Mesenchymal stem cell (in vitro differentiated cells and primary cell): ENCODE data around the gene CBLN3.
A peak's percentile ranks its signal among the peaks of the same experiment; 100 is the strongest.
"Not testable (repeated sequence)": the region's sequence is repeated elsewhere in the genome, so short reads cannot be mapped to it uniquely, and the experiment has no call there.

Experiments
- DNase-seq: peaks from one replicate; pipeline ENCODE4 v3.0.0-alpha.2; 2013
- H2AFZ ChIP-seq: one replicate; pipeline ENCODE4 v1.6.1; 2013; ENCODE audit warnings: low read depth, mild to moderate bottlenecking, control low read depth, inconsistent platforms, low read length, moderate library complexity
- H2AK5ac ChIP-seq: 2 replicates; pipeline ENCODE4 v1.6.1; 2013; ENCODE audit warnings: low read length, moderate library complexity, mild to moderate bottlenecking, inconsistent platforms; ENCODE audit not compliant: severe bottlenecking
- H2BK120ac ChIP-seq: one replicate; pipeline ENCODE4 v1.6.1; 2013; ENCODE audit warnings: low read depth, mild to moderate bottlenecking, inconsistent platforms, low read length, moderate library complexity
- H2BK12ac ChIP-seq, 2 experiments: one replicate each; pipeline ENCODE4 v1.6.1; 2013; ENCODE audit warnings: inconsistent platforms in 2 of 2, low read length in 2 of 2, mild to moderate bottlenecking in 2 of 2, moderate library complexity in 2 of 2, control low read depth in 1 of 2
- H2BK15ac ChIP-seq: one replicate; pipeline ENCODE4 v1.6.1; 2013; ENCODE audit warnings: mild to moderate bottlenecking, low read depth, inconsistent platforms; ENCODE audit not compliant: poor library complexity, severe bottlenecking
- H2BK5ac ChIP-seq: 2 replicates; pipeline ENCODE4 v1.6.1; 2013; ENCODE audit warnings: low read depth, mild to moderate bottlenecking, low read length, control low read depth, inconsistent platforms; ENCODE audit not compliant: poor library complexity, severe bottlenecking
- H3K14ac ChIP-seq, 2 experiments: one replicate each; pipeline ENCODE4 v1.6.1; 2013; ENCODE audit warnings: inconsistent platforms in 2 of 2, low read length in 2 of 2, control low read depth in 1 of 2, mild to moderate bottlenecking in 1 of 2, moderate library complexity in 1 of 2
- H3K18ac ChIP-seq, 2 experiments: one replicate each; pipeline ENCODE4 v1.6.1; 2013; ENCODE audit warnings: inconsistent platforms in 2 of 2, low read length in 2 of 2, control low read depth in 1 of 2, low read depth in 1 of 2, mild to moderate bottlenecking in 1 of 2
- H3K23ac ChIP-seq, 2 experiments: one replicate each; pipeline ENCODE4 v1.6.1; 2013; ENCODE audit warnings: inconsistent platforms in 2 of 2, low read length in 2 of 2, mild to moderate bottlenecking in 2 of 2, moderate library complexity in 2 of 2, control low read depth in 1 of 2
- H3K27ac ChIP-seq: 2 replicates; pipeline ENCODE4 v1.5.1; 2013; ENCODE audit warnings: mild to moderate bottlenecking, moderate library complexity, low read length, control low read depth, inconsistent platforms; ENCODE audit not compliant: poor library complexity, severe bottlenecking
- H3K27me3 ChIP-seq, 2 experiments: 2 replicates each; pipeline versions ENCODE4 v1.6.1 to v1.7.0; 2013; ENCODE audit warnings: low read length in 2 of 2, mild to moderate bottlenecking in 2 of 2, moderate library complexity in 2 of 2, control low read depth in 1 of 2, inconsistent platforms in 1 of 2; ENCODE audit not compliant: control insufficient read depth in 1 of 2, insufficient read depth in 1 of 2
- H3K36me3 ChIP-seq, 2 experiments: 2 replicates each; pipeline versions ENCODE4 v1.6.1 to v1.7.0; 2013; ENCODE audit warnings: low read length in 2 of 2, control low read depth in 1 of 2, inconsistent platforms in 1 of 2, low read depth in 1 of 2, mild to moderate bottlenecking in 1 of 2; ENCODE audit not compliant: insufficient read depth in 2 of 2, control insufficient read depth in 1 of 2
- H3K4ac ChIP-seq, 2 experiments: one replicate each; pipeline ENCODE4 v1.6.1; 2013; ENCODE audit warnings: inconsistent platforms in 2 of 2, low read length in 2 of 2, mild to moderate bottlenecking in 2 of 2, moderate library complexity in 2 of 2, control low read depth in 1 of 2, low read depth in 1 of 2
- H3K4me1 ChIP-seq: 2 replicates; pipeline ENCODE4 v1.6.1; 2013; ENCODE audit warnings: low read depth, low read length, control low read depth; ENCODE audit not compliant: control insufficient read depth, insufficient read depth
- H3K4me2 ChIP-seq: 2 replicates; pipeline ENCODE4 v1.6.1; 2013; ENCODE audit warnings: low read length, mild to moderate bottlenecking, inconsistent platforms; ENCODE audit not compliant: poor library complexity, severe bottlenecking
- H3K4me3 ChIP-seq, 2 experiments: 2 replicates each; pipeline versions ENCODE4 v1.5.1 to v1.7.0; 2013; ENCODE audit warnings: low read length in 2 of 2, mild to moderate bottlenecking in 2 of 2, control low read depth in 1 of 2, low read depth in 1 of 2; ENCODE audit not compliant: insufficient read depth in 1 of 2
- H3K79me1 ChIP-seq: replicated peaks from 2 replicates; pipeline ENCODE4 v1.6.1; 2013; ENCODE audit warnings: mild to moderate bottlenecking, control low read depth, low read length, inconsistent platforms; ENCODE audit not compliant: poor library complexity, severe bottlenecking
- H3K9ac ChIP-seq: 2 replicates; pipeline ENCODE4 v1.7.0; 2013; ENCODE audit warnings: mild to moderate bottlenecking, low read length, moderate library complexity
- H3K9me3 ChIP-seq: 2 replicates; pipeline ENCODE4 v1.7.0; 2013; ENCODE audit warnings: mild to moderate bottlenecking, low read length; ENCODE audit not compliant: control insufficient read depth
- H4K8ac ChIP-seq: one replicate; pipeline ENCODE4 v1.6.1; 2013; ENCODE audit warnings: inconsistent platforms, mild to moderate bottlenecking, low read length, moderate library complexity
- H4K91ac ChIP-seq: one replicate; pipeline ENCODE4 v1.6.1; 2013; ENCODE audit warnings: mild to moderate bottlenecking, low read length, inconsistent platforms
- WGBS: methylation state at CpG from one replicate; pipeline ENCODE4 v1.1.7; 2013; ENCODE audit warnings: mixed read lengths; 5-methylcytosine and 5-hydroxymethylcytosine counted together

The CBLN3 gene

GRCh38 chr14:24450828-24451227 lies 21.4 kb upstream of the CBLN3 start:
- H2AK5ac ChIP-seq, H2BK5ac ChIP-seq, H3K14ac ChIP-seq, H4K91ac ChIP-seq, H3K4ac ChIP-seq, H3K4me1 ChIP-seq, H2BK15ac ChIP-seq, H3K9ac ChIP-seq, H4K8ac ChIP-seq, H2AFZ ChIP-seq, H3K23ac ChIP-seq, DNase-seq, H2BK120ac ChIP-seq, H3K4me2 ChIP-seq, H3K27ac ChIP-seq, H3K9me3 ChIP-seq, H3K27me3 ChIP-seq, H3K79me1 ChIP-seq, H3K4me3 ChIP-seq, H3K36me3 ChIP-seq, H2BK12ac ChIP-seq, H3K18ac ChIP-seq: not testable (repeated sequence)
- no CpG with 5 or more reads among the region's 2 CpGs for WGBS

GRCh38 chr14:24443053-24443665 lies 13.7 kb upstream of the CBLN3 start:
- H3K9ac ChIP-seq: peak overlapping the region; percentile 99
- no peak overlapping the region for H3K14ac ChIP-seq
- peak overlapping the region; percentile 84 for H3K4me2 ChIP-seq
- H3K27ac ChIP-seq: peak overlapping the region; percentile 88
- peak overlapping the region in 1 of 2 experiments; percentile 82 for H3K4ac ChIP-seq
- H2BK15ac ChIP-seq: no peak overlapping the region
- H3K18ac ChIP-seq: peak overlapping the region in 1 of 2 experiments; percentile 67
- H4K91ac ChIP-seq: no peak overlapping the region
- no peak overlapping the region for H4K8ac ChIP-seq
- no peak overlapping the region for H2AFZ ChIP-seq
- H3K79me1 ChIP-seq: peaks cover 22% of the 10 kb centered on the region
- H2BK12ac ChIP-seq: no peak overlapping the region
- no peak for DNase-seq
- H2BK5ac ChIP-seq: no peak overlapping the region
- no peak overlapping the region for H2BK120ac ChIP-seq
- peaks cover 12% of the 10 kb centered on the region for H3K4me1 ChIP-seq
- H2AK5ac ChIP-seq: peak overlapping the region; percentile 82
- peak overlapping the region in 1 of 2 experiments; percentile 84 for H3K4me3 ChIP-seq
- H3K27me3 ChIP-seq: no peaks in the 10 kb centered on the region
- peaks cover 22 to 37% of the 10 kb centered on the region in 2 experiments for H3K36me3 ChIP-seq
- WGBS: 8% methylated on average over 6 of the region's 7 CpGs
- H3K23ac ChIP-seq: no peak overlapping the region
- no peaks in the 10 kb centered on the region for H3K9me3 ChIP-seq

GRCh38 chr14:24442240-24443052 lies 13.0 kb upstream of the CBLN3 start, which contains the start of gene SDR39U1:
Gene SDR39U1, minus strand, starts transcription at chr14:24442776. Its CDS starts 7 bp downstream, at chr14:24442769.
- H4K91ac ChIP-seq: peak within 1 kb of the TSS; percentile 100
- H3K9me3 ChIP-seq: no peaks in the 10 kb centered on the region
- H3K4ac ChIP-seq: peak within 1 kb of the TSS; percentile 82 to 89
- H3K4me3 ChIP-seq: peak within 1 kb of the TSS; percentile 78 to 84
- H3K36me3 ChIP-seq: peaks cover 27 to 44% of the 10 kb centered on the region in 2 experiments
- H3K23ac ChIP-seq: no peak within 1 kb of the TSS
- peak within 1 kb of the TSS; percentile 97 for H2BK120ac ChIP-seq
- DNase-seq: peak; percentile 99
- under 1% methylated on average over 42 of the region's 52 CpGs for WGBS
- peak within 1 kb of the TSS in 1 of 2 experiments; percentile 77 for H3K14ac ChIP-seq
- no peak within 1 kb of the TSS for H2BK12ac ChIP-seq
- peak within 1 kb of the TSS; percentile 100 for H3K27ac ChIP-seq
- H3K9ac ChIP-seq: peak within 1 kb of the TSS; percentile 99
- peaks cover 12% of the 10 kb centered on the region for H3K4me1 ChIP-seq
- H2AFZ ChIP-seq: no peak within 1 kb of the TSS
- H3K4me2 ChIP-seq: peak within 1 kb of the TSS; percentile 93
- peak within 1 kb of the TSS; percentile 100 for H4K8ac ChIP-seq
- H2BK5ac ChIP-seq: peak within 1 kb of the TSS; percentile 85
- H2AK5ac ChIP-seq: peak within 1 kb of the TSS; percentile 95
- H3K18ac ChIP-seq: peak within 1 kb of the TSS; percentile 95 to 100
- peaks cover 24% of the 10 kb centered on the region for H3K79me1 ChIP-seq
- H3K27me3 ChIP-seq: no peaks in the 10 kb centered on the region
- H2BK15ac ChIP-seq: no peak within 1 kb of the TSS

DNA sequence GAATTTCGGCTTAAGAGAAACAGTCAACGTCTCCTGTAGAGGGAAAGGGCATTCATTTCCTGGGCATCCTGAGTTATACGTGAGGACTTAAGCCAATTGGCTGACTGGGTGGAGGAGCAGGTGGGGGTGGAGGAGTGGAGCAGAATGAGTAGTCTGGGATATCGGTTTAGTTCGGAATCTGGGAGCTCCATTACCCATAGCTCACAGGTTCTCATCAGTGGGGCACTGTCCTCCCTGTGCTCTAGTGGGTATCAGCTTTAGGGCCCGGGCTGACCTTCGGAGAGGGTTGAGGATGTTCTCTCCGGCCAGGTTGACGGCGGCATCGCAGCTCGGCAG lies 12.4 kb upstream of the CBLN3 start:
- Histone ChIP-seq H3K79me1 (peaks cover 25% of the 10 kb centered on the region), H3K9me3 (no peaks in the 10 kb centered on the region), H3K9ac (peak overlapping the region; percentile 99), H3K18ac (peak overlapping the region; percentile 73 to 88), H2BK12ac (no peak overlapping the region), H2BK120ac (no peak overlapping the region), H3K27me3 (no peaks in the 10 kb centered on the region), H3K4me1 (peaks cover 12% of the 10 kb centered on the region), H3K4me2 (peak overlapping the region; percentile 93), H2AFZ (no peak overlapping the region), H3K4me3 (peak overlapping the region; percentile 78 to 84), H3K4ac (peak overlapping the region in 1 of 2 experiments; percentile 76), H2AK5ac (no peak overlapping the region), H3K36me3 (peaks cover 32 to 50% of the 10 kb centered on the region in 2 experiments), H2BK5ac (no peak overlapping the region), H2BK15ac (no peak overlapping the region), H3K23ac (no peak overlapping the region), H4K8ac (peak overlapping the region; percentile 88), H3K14ac (no peak overlapping the region), H3K27ac (peak overlapping the region; percentile 100), H4K91ac (peak overlapping the region; percentile 91)
- no peak for DNase-seq
- 4% methylated on average over 12 of the region's 12 CpGs for WGBS
